Measurements from ENCODE around the gene GSTP1. TPM values are rescaled to one million over a fixed set of nuclear protein-coding genes. Genes with fewer than 3 reads are reported as not detected.

The GSTP1 gene
- total RNA-seq, 4 donors from 2014 or later: 410 to 885 (median 651) TPM

GRCh38 chr11:67613313-67613959 is 29.8 kb downstream of the GSTP1 start:
- Histone ChIP-seq H3K27me3 (no peaks in the 10 kb centered on the region), H3K4me3 (peak overlapping the region in 1 of 2 donors; percentile 28), H3K9me3 (no peaks in the 10 kb centered on the region), H3K4me1 (no peaks in the 10 kb centered on the region), H3K36me3 (no peaks in the 10 kb centered on the region), H3K27ac (no peak overlapping the region)
- no peak for TF ChIP-seq POLR2A (IDR thresholded peaks at IDR 0.05)
- TF ChIP-seq, protein P1, sequence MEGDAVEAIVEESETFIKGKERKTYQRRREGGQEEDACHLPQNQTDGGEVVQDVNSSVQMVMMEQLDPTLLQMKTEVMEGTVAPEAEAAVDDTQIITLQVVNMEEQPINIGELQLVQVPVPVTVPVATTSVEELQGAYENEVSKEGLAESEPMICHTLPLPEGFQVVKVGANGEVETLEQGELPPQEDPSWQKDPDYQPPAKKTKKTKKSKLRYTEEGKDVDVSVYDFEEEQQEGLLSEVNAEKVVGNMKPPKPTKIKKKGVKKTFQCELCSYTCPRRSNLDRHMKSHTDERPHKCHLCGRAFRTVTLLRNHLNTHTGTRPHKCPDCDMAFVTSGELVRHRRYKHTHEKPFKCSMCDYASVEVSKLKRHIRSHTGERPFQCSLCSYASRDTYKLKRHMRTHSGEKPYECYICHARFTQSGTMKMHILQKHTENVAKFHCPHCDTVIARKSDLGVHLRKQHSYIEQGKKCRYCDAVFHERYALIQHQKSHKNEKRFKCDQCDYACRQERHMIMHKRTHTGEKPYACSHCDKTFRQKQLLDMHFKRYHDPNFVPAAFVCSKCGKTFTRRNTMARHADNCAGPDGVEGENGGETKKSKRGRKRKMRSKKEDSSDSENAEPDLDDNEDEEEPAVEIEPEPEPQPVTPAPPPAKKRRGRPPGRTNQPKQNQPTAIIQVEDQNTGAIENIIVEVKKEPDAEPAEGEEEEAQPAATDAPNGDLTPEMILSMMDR (IDR thresholded peaks at IDR 0.05): no peak
- no peak for DNase-seq
- intact Hi-C loops (cut with DNase I; ENCODE audit: low total_unique reads): no loop called here

GRCh38 chr11:67613960-67614715 is 30.5 kb downstream of the GSTP1 start:
- Histone ChIP-seq H3K4me1 (no peaks in the 10 kb centered on the region), H3K27me3 (no peaks in the 10 kb centered on the region), H3K36me3 (no peaks in the 10 kb centered on the region), H3K9me3 (no peaks in the 10 kb centered on the region), H3K4me3 (peak overlapping the region; percentile 9 to 28), H3K27ac (no peak overlapping the region)
- peak; percentile 51 to 52 for DNase-seq
- no peak for TF ChIP-seq POLR2A (IDR thresholded peaks at IDR 0.05)
- TF ChIP-seq, protein P1 (IDR thresholded peaks at IDR 0.05): peak; percentile 41 to 65 (median 51)
- intact Hi-C loops (cut with DNase I; ENCODE audit: low total_unique reads): no loop called here

DNA sequence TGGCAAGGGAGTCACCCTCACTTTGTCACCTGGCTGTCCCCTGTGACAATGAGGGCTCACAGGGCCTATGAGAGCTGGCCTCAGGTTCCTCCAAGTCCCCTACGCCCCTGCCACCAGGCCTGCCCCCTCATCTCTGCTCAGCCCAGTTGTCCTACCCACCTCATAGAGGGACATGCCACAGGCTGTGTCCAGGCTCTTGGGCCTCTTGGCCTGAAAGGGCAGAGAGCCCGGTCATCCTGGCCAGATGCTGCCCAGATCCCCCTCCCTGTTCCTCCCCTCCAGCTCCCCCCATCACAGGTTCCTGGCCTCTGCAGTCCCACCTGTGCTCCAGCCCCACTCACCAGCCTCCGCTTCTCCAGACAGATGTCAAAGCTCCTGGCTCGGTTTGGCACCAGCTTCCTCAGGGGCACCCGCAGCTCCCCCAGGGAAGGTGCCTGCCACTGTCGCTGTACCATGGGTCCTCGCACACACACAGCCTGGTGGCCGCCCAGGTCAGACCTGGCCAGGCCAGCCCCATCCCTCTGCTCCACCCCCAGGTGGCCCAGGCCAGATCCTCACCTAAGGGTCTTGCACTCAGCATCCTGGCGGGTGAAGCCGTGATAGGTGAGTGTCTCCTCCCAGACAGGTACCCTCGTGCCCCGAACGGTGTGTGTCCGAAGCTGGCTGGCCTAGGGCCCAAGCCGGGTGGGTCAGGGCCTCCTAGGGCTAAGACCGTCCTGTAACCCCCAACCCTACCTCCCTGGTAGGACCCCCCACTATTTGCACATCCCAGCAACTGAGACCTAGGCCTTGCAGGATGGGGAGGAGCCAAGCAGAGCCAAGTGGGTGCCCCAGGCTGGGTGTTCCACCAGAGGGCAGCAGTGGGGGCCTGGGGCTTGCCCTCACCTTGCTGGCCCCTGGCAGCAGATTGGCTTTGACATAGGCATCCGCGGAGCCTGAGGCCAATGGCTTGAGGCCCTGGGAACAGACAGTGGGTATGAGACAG is 31.4 kb downstream of the GSTP1 start:
- Histone ChIP-seq H3K36me3 (no peaks in the 10 kb centered on the region), H3K9me3 (no peaks in the 10 kb centered on the region), H3K4me3 (no peak overlapping the region), H3K27me3 (no peaks in the 10 kb centered on the region), H3K27ac (no peak overlapping the region), H3K4me1 (no peaks in the 10 kb centered on the region)
- intact Hi-C loops (cut with DNase I; ENCODE audit: low total_unique reads): no loop called here
- no peak for TF ChIP-seq POLR2A (IDR thresholded peaks at IDR 0.05)
- TF ChIP-seq, protein P1 (IDR thresholded peaks at IDR 0.05): no peak
- peak in 1 of 2 donors; percentile 24 for DNase-seq

- no peaks in the 10 kb centered on the region for H3K36me3 ChIP-seq
- TF ChIP-seq, protein P1 (IDR thresholded peaks at IDR 0.05): no peak
- DNase-seq: no peak
- no peak overlapping the region for H3K27ac ChIP-seq
- H3K9me3 ChIP-seq: no peaks in the 10 kb centered on the region
- H3K4me1 ChIP-seq: no peaks in the 10 kb centered on the region
- no peak overlapping the region for H3K4me3 ChIP-seq
- intact Hi-C loops (cut with DNase I; ENCODE audit: low total_unique reads): no loop called here
- H3K27me3 ChIP-seq: no peaks in the 10 kb centered on the region
These were observed 32.3 kb downstream of the GSTP1 start for GRCh38 chr11:67615728-67616430.

Measured in uterus (tissue), 4 donors.